GM18505 (cell line): Measurements from ENCODE around the gene FHAD1.
"Not testable (repeated sequence)": the region's sequence is repeated elsewhere in the genome, so short reads cannot be mapped to it uniquely, and the experiment has no call there.

ENCODE experiments used
- ATAC-seq: cut with Tn5 transposase; IDR thresholded peaks from one replicate; pipeline ENCODE4 v1.9.1; 2021; ENCODE audit not compliant: unreplicated experiment
- POLR2A ChIP-seq: IDR thresholded peaks from 4 replicates; pipeline ENCODE4 v1.6.1; 2011; ENCODE audit warnings: borderline replicate concordance; ENCODE audit not compliant: insufficient read depth, insufficient read length; ENCODE audit errors: extremely low read depth

FHAD1 gene

DNA sequence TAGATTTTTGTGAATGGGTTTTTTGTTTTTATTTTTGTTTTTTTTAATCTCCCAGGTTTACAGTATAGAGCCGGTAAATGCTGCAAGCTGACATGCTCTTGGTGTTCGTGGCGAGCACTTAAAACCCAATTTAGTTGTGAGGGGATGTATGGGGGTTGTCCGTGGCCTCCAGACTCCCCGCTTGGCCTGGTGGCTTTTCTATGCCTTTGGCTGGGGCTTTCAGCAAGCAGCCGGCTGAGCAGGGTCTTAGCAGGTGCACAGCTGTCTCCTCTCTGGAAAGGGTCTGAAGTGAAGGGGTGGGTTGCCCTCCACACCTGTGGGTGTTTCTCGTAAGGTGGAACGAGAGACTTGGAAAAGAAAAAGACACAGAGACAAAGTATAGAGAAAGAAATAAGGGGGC lies 131.7 kb downstream of the FHAD1 start:
- no peak for TF ChIP-seq POLR2A
- no peak for ATAC-seq

DNA sequence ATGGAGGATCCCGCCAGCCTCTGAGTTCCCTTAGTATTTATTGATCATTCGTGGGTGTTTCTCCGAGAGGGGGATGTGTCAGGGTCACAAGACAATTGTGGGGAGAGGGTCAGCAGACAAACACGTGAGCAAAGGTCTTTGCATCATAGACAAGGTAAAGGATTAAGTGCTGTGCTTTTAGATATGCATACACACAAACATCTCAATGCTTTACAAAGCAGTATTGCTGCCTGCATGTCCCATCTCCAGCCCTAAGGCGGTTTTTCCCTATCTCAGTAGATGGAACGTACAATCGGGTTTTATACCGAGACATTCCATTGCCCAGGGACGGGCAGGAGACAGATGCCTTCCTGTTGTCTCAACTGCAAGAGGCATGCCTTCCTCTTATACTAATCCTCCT lies 132.1 kb downstream of the FHAD1 start:
- not testable (repeated sequence) for ATAC-seq

DNA sequence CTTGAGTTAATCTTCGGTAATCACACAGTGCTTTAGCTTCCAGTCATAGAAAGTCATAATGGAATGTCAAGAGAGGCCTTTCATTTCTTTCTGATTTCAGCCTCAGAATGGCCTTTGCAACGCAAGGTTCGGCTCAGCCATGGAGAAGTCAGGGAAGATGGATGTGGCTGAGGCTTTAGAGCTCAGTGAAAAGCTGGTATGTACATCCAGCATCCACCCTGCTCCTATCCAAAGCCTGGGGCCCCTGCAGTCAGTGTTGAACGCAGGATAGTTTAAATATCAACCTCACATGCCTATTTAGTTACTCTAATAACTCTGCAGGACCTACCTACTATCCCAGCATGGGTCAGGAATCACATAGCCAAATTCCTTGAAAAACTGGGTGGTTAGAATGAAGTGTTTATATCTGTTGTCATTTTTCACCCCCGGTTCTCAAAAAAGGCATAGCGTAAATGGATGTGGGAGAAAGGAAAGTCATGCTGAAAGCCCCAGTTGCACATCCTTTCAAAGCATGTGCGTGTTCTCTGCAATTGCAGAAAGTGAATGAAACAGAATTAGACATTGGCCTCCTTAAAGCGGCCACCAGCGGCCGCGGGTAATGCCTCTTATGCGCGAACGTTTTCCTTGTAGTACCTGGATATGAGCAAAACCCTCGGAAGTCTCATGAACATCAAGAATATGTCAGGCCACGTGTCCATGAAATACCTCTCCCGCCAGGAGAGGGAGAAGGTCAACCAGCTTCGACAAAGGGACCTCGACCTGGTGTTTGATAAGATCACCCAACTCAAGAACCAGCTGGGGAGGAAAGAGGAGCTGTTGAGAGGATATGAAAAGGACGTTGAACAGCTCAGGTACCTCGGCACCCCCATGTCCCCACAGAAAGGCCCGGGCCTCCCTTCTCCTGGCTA lies 133.8 kb downstream of the FHAD1 start:
- TF ChIP-seq POLR2A: no peak
- no peak for ATAC-seq

DNA sequence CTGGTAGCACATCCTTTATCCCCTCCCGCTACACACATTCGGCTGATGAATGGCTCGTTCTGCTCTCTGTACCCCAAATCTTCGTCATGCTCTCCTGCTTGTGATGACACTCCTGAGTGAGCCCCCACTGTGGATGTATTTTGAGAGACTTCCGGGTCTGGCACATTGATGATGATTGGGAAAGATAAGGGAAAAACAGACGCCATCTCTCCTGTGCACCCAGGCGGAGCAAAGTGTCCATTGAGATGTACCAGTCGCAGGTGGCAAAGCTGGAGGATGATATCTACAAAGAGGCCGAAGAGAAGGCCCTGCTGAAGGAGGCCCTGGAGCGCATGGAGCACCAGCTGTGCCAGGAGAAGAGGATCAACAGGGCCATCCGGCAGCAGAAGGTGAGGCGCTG lies 134.8 kb downstream of the FHAD1 start:
- no peak for ATAC-seq
- TF ChIP-seq POLR2A: no peak

DNA sequence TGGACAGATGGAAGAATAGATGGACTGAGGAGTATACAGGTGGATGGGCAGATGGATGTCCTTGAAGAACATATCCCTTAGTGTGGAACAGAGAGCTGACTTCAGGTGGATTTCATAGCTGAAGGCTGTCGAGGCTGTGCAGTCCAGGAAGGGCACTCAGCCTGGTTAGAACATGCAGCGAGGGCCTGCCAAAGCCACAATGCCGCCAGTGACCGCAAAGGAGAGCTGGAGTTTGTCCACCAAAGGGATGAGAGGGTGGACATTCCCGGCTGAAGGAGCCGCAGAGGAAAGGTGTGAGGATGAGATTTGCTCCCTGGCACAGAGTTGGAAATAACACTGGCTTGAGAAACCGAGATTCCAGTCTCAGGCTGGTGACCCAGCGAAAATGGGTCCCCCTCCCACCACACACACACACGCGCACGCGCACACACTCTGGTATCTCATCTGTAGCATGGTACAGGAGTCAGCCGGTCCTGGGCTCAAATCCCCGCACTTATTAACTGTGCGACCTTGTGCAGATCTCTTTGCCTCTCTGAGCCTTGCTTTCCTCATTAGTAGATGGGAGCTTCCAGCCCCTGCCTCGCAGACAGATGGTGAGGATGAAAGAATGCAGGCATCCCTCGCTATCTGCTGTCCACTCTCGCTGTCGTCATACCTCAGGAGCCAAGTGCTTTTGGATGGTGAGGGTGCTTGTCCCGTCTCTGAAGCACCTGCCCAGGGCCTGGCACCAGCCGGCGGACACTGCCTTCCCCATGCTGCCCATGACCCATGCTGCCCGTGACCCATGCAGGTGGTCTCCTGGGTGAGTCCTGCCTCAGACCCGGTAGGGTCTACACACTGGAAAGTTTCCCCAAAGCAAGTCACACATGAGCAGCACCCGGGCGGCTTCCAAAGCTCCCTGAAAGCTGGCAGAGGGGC lies 135.8 kb downstream of the FHAD1 start:
- no peak for ATAC-seq
- no peak for TF ChIP-seq POLR2A

DNA sequence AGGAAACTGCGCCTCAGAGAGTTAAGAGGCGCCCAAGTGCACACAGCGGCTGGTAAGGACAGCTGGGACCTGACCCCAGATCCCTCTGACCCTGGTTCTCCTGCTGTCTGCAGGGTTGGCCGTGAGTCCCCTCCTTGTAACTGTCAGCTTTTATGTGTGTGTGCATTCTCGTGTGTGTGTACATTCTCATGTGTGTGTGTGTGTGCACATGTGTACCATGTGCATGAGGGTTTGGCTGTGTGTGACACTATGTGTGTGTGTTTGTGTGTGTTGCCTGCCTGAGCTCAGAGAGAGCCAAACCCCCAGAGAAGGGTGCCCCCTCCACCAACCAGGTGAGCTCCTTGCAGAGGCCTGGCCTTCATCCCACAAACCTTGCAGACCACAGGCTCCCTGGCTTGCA lies 136.8 kb downstream of the FHAD1 start:
- no peak for ATAC-seq
- TF ChIP-seq POLR2A: no peak

DNA sequence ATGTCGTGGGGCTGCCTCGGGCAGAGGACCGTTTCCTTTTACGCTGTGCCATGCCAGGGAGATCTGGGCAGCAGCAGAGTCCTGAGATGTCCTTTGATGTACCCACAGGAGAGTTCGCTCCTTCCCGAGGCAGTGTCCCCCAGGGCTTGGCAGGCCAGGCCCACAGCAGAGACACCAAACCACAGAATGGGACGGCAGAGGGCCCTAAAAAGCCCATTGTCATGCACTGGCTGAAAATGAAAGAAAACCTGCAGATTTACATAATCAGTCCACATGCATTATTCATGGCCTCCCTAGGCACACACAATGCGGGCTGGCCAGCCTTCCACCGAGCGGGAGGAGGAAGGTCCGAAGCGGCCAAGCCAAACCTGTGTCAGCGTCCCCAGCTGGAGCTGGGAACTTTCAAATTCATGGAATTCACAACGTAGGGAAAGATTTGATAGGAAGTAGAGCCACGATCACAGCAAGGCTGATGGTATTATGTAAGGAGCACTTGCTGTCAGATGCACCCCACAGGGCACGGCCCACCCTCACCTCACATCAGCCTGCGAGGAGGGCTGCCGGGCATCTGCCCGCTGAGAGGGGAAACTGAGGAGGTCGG lies 137.4 kb downstream of the FHAD1 start:
- TF ChIP-seq POLR2A: no peak
- no peak for ATAC-seq

DNA sequence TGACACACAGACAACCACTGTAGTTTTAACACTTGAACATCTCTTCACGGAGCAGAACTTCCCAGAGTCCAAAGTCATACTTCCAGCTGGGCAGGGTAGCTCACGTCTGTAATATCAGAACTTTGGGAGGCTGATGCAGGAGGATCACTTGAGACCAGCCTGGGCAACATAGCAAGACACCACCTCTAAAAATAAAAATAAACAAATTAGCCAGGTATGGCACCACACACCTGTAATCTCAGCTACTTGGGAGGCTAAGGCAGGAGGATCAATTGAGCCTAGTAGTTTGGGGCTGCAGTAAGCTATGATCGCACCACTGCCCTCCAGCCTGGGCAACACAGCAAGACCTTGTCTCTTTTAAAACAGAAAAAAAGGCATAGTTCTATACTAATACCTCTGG lies 138.4 kb downstream of the FHAD1 start:
- ATAC-seq: no peak
- TF ChIP-seq POLR2A: no peak

DNA sequence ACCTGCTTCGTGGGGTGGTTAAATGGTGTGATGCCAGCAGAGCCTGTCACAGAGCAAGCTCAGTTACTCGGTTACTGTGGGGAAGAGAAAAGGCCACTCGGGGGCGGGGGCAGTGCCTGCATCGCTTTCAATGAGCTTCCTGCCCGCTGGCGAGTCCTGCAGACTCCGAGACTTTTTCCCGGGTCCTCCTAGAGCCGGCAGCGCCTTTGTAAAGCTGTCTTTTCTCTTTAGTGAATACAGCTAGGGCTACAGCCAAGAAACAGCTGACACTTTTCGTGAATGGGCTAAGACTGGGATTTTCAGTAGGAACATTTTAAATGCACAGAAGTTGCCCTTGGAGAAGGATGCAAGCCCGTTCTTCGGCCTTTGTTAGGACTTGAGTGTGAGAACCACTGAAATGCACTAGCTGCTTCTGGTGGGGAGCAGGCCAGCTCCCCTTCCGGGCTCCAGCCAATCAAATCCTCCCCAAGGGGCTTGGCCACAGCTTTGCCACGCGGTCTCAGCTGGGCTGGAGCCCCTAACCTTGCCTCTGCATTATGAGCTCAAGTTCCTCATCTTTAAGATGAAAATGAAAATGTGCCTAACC lies 139.2 kb downstream of the FHAD1 start:
- no peak for TF ChIP-seq POLR2A
- no peak for ATAC-seq

DNA sequence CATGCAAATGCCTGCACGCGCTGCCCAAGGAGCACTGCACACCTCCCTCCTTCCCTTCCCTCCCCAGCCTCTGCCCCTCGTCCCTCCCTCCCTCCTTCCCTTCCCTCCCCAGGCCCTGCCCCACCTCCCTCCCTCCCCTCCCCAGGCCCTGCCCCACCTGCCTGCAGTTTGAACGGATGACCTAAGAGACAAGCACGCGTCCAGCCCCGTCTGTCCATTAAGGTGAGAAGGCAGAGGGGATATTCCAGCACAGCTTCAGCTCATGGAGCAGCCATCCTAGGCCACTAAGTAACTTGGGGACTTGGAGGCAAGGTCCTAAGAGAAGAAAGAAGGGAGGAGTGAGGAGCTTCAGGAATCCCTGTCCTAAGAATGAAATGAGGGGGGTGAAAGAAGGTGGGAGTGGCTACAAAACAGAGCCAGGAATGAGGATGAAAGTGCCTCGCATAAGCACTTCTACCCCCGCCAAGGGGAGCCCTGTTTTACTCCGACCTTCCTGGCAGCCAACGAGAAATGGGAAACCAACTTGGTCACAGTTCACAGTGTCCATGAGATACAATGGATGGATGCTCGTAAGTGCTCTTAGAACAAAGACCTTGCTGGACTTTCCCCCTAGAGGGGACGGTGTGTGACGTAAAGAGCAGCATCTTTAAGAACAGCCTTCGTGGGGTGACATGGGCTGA lies 141.3 kb downstream of the FHAD1 start:
- no peak for ATAC-seq

DNA sequence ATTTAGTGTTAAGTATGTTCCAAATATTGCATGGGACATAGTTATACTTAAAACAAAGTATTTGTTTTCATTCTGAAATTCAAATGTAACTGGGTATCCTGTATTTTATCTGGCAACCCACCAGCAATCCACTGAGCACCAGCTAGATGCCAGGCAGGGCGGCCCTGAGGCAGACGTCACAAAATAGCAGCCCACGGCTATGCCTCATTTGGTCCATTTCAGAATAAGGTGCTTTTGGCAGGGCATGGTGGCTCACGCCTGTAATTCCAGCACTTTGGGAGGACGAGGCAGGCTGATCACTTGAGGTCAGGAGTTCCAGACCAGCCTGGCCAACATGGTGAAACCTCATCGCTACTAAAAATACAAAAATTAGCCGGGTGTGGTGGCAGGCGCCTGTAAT lies 142.8 kb downstream of the FHAD1 start:
- ATAC-seq: not testable (repeated sequence)

More for the DNA sequence above, 141.3 kb downstream of the FHAD1 start:
- no peak for TF ChIP-seq POLR2A

DNA sequence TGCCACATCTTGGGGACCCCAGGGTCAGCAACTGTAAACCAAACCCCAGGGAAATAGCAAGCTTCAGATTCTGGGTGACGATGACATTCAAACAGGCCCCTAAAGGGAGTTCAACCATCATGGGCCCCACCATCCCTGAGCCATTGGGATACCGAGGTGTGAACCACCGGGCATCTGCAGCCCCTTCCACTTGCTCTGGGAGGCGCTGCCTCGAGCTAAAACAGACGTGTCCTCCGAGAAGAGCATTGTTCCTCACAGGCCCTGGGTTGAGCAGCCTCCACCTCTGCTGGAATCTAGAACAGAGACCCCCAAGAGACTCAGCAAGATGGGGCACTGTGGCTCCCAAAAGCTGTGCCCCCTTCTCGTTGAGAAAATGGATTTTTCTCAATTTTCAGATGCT lies 143.6 kb downstream of the FHAD1 start:
- TF ChIP-seq POLR2A: no peak
- ATAC-seq: no peak

DNA sequence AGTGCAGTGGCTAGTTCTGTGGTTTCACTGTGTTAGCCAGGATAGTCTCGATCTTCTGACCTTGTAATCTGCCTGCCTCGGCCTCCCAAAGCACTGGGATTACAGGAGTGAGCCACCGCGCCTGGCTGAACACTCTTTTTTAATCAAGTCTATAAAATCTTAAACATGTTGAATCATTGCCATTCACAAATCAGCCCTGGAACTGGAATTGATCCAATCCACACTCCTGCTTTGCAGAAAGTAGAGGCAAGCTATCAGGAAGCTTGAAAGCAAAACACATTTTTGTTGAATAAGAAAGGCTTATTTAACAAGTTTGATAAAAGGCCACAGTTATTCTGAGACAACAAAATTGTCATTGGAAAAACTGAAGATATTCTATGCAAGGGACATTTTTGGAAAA lies 144.3 kb downstream of the FHAD1 start:
- no peak for ATAC-seq
- no peak for TF ChIP-seq POLR2A
